Brain pericyte (primary cell): ENCODE data around the gene KRTAP12-4.
"Not testable (repeated sequence)": the region's sequence is repeated elsewhere in the genome, so short reads cannot be mapped to it uniquely, and the experiment has no call there.

Experiments used
- DNase-seq: peaks from one replicate; pipeline ENCODE4 v3.0.0-alpha.2; 2012; ENCODE audit warnings: low read depth, low spot score

Gene KRTAP12-4

DNA sequence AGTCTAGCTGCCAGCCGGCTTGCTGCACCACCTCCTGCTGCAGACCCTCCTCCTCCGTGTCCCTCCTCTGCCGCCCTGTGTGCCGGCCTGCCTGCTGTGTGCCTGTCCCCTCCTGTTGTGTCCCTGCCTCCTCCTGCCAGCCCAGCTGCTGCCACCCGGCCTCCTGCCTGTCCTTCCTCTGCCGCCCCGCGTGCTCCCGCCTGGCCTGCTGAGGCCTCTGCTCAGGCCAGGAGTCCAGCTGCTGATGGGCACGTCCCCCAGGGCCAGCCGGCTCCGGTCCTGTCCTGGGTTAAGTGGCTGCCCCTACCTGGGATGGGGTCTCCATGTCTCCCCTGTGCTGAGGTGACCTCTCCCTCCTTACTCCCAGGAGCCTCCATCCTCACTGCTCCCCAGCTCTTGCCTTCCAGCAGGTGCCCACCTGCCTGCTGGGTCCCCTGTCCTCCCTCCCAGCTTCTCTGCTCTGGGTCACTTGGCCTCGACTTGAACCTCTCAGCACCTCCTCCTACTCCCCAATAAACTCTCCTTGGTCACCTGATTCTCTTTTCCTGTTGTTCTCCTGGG, 41.7 kb downstream of the KRTAP12-4 start:
- DNase-seq, result no peak

DNA sequence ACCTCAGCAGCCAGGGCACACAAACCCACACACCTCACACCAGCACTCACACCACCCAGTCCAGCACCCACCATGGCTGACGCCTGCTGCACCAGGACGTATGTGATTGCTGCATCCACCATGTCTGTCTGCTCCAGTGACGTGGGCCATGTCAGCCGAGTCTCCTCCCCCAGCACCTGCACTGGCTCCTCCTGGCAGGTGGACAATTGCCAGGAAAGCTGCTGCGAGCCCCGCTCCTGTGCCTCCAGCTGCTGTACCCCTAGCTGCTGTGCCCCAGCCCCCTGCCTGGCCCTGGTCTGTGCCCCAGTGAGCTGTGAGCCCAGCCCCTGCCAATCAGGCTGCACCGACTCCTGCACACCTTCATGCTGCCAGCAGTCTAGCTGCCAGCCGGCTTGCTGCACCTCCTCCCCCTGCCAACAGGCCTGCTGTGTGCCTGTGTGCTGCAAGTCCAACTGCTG, 42.4 kb downstream of the KRTAP12-4 start, which contains the start of gene KRTAP10-8:
KRTAP10-8 (plus strand) TSS at position 51 of the 458 bp plus-strand sequence; CDS start at position 73, 22 bp downstream.
- DNase-seq, result no peak

GRCh38 chr21:44611551-44611950, 42.9 kb downstream of the KRTAP12-4 start:
- no peak for DNase-seq

DNA sequence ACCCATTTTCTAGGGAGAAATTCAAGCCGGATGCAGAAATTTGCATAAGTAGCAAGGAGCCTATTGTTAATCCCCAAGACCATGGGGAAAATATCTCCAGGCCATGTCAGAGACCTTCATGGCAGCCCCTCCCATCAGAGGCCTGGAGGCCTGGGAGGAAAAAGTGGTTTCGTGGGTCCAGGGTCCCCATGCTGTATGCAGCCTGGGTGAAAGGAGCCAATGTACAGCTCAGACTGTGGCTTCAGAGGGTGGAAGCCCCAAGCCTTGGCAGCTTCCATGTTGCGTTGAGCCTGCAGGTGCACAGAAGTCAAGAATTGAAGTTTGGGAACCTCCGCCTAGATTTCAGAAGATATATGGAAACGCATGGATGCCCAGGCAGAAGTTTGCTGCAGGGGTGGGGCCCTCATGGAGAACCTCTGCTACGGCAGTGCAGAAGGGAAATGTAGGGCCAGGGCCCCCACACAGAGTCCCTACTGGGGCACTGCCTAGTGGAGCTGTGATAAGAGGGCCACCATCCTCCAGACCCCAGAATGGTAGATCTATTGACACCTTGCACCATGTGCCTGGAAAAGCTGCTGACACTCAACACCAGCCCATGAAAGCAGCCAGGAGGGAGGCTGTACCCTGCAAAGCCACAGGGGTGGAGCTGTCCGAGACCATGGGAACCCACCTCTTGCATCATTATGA, 44.2 kb downstream of the KRTAP12-4 start:
- DNase-seq, result not testable (repeated sequence)

DNA sequence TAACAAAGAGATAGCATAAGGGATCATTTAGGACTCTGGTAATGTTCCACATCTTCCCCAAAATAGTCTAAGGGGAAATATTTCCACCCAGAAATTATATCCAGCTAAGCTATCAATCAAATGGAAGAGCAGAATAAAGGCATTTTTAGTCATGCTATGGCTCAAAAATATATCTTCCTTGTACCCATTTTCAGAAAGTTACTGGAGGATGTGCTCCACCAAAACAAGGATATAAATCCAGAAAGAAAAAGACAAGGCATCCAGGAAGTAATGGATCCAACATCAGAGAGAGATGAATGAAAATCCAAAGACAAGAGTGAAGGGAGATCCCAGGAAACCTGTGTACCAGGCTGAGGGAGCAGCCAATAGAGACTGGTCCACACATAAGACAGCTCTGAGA, 45.3 kb downstream of the KRTAP12-4 start:
- DNase-seq, result no peak

GRCh38 chr21:44606495-44606894, 48.0 kb downstream of the KRTAP12-4 start:
- no peak for DNase-seq
